Loucy (cell line): ENCODE results near the gene ARMC9.

ENCODE experiments used
- H2AFZ ChIP-seq: fragments of 200-600 bp; sonication (generic); 2 replicates; pipeline ENCODE4 v1.6.0; 2016; ENCODE audit warnings: antibody characterized with exemption, mild to moderate bottlenecking, low read length, moderate library complexity
- H3F3A ChIP-seq: fragments of 200-600 bp; 2 replicates; pipeline ENCODE4 v1.6.0; 2016; ENCODE audit warnings: antibody characterized with exemption, low read depth, mild to moderate bottlenecking
- H3K27me3 ChIP-seq: fragments of 200-600 bp; sonication (generic); 2 replicates; pipeline ENCODE4 v1.6.1; 2014; ENCODE audit warnings: low read length, mild to moderate bottlenecking; ENCODE audit not compliant: insufficient read depth, poor library complexity, severe bottlenecking
- H3K36me3 ChIP-seq: fragments of 200-600 bp; sonication (generic); 2 replicates; pipeline ENCODE4 v1.6.1; 2016; ENCODE audit warnings: low read length; ENCODE audit not compliant: insufficient read depth
- H3K4me1 ChIP-seq: fragments of 200-600 bp; sonication (generic); 2 replicates; pipeline ENCODE4 v1.5.1; 2014; ENCODE audit warnings: low read length, mild to moderate bottlenecking; ENCODE audit not compliant: insufficient read depth, poor library complexity, severe bottlenecking
- H3K4me2 ChIP-seq: fragments of 200-600 bp; sonication (generic); 2 replicates; pipeline ENCODE4 v1.6.0; 2014; ENCODE audit warnings: antibody characterized with exemption, low read length, low read depth, mild to moderate bottlenecking; ENCODE audit not compliant: poor library complexity, severe bottlenecking
- H3K4me3 ChIP-seq: fragments of 200-600 bp; sonication (generic); 2 replicates; pipeline ENCODE4 v1.5.1; 2014; ENCODE audit warnings: low read length, mild to moderate bottlenecking, mixed read lengths; ENCODE audit not compliant: poor library complexity, severe bottlenecking
- H3K79me2 ChIP-seq: fragments of 200-600 bp; sonication (generic); 2 replicates; pipeline ENCODE4 v1.6.1; 2014; ENCODE audit warnings: low read length; ENCODE audit not compliant: insufficient read depth
- H3K9ac ChIP-seq: fragments of 200-600 bp; sonication (generic); 2 replicates; pipeline ENCODE4 v1.6.0; 2014; ENCODE audit warnings: mild to moderate bottlenecking, low read depth, low read length, moderate library complexity; ENCODE audit not compliant: poor library complexity, severe bottlenecking
- H3K9me2 ChIP-seq: fragments of 200-600 bp; sonication (generic); replicated peaks from 2 replicates; pipeline ENCODE4 v1.6.1; 2016; ENCODE audit warnings: low read depth, low read length, mixed read lengths
- H3K9me3 ChIP-seq: fragments of 200-600 bp; sonication (generic); 2 replicates; pipeline ENCODE4 v1.6.1; 2014; ENCODE audit warnings: mild to moderate bottlenecking, antibody characterized with exemption, low read length, low read depth; ENCODE audit not compliant: insufficient read depth
- H4K20me1 ChIP-seq: fragments of 200-600 bp; sonication (generic); 2 replicates; pipeline ENCODE4 v1.6.0; 2014; ENCODE audit warnings: antibody characterized with exemption, low read length, mild to moderate bottlenecking; ENCODE audit not compliant: insufficient read depth, poor library complexity, severe bottlenecking
- CTCF ChIP-seq: fragments of 200-600 bp; sonication (generic); conservative IDR thresholded peaks from 2 replicates; pipeline ENCODE4 v1.5.1; 2014; ENCODE audit warnings: mild to moderate bottlenecking, antibody characterized with exemption, low read length
- EZH2phosphoT487 ChIP-seq: fragments of 200-600 bp; IDR thresholded peaks from 2 replicates; pipeline ENCODE4 v1.6.1; 2018; ENCODE audit warnings: antibody characterized with exemption, mild to moderate bottlenecking, moderate library complexity, borderline replicate concordance

ARMC9 gene

GRCh38 chr2:231284296-231284695, 85.9 kb downstream of the ARMC9 start:
- no peak overlapping the region for H2AFZ ChIP-seq
- H3K79me2 ChIP-seq, result no peaks in the 10 kb centered on the region
- no peaks in the 10 kb centered on the region for H3K9me3 ChIP-seq
- TF ChIP-seq CTCF (no peak), EZH2phosphoT487 (no peak)
- H3K4me3 ChIP-seq, result no peak overlapping the region
- no peaks in the 10 kb centered on the region for H3K4me1 ChIP-seq
- no peaks in the 10 kb centered on the region for H3K9me2 ChIP-seq
- no peak overlapping the region for H3K4me2 ChIP-seq
- no peak overlapping the region for H3K9ac ChIP-seq
- H3F3A ChIP-seq, result no peaks in the 10 kb centered on the region
- no peaks in the 10 kb centered on the region for H4K20me1 ChIP-seq
- H3K27me3 ChIP-seq, result no peaks in the 10 kb centered on the region
- no peaks in the 10 kb centered on the region for H3K36me3 ChIP-seq

- no peaks in the 10 kb centered on the region for H4K20me1 ChIP-seq
- no peak overlapping the region for H2AFZ ChIP-seq
- H3K79me2 ChIP-seq, result no peaks in the 10 kb centered on the region
- H3K36me3 ChIP-seq, result no peaks in the 10 kb centered on the region
- no peaks in the 10 kb centered on the region for H3K4me1 ChIP-seq
- H3K9me3 ChIP-seq, result no peaks in the 10 kb centered on the region
- no peak overlapping the region for H3K4me3 ChIP-seq
- no peak for TF ChIP-seq EZH2phosphoT487
- TF ChIP-seq CTCF, result no peak
- H3F3A ChIP-seq, result no peaks in the 10 kb centered on the region
- no peaks in the 10 kb centered on the region for H3K27me3 ChIP-seq
- no peaks in the 10 kb centered on the region for H3K9me2 ChIP-seq
- H3K9ac ChIP-seq, result no peak overlapping the region
- H3K4me2 ChIP-seq, result no peak overlapping the region
These were observed 88.5 kb downstream of the ARMC9 start for GRCh38 chr2:231286964-231287363.

GRCh38 chr2:231287696-231288095, 89.3 kb downstream of the ARMC9 start:
- no peaks in the 10 kb centered on the region for H4K20me1 ChIP-seq
- H3K4me2 ChIP-seq, result no peak overlapping the region
- no peaks in the 10 kb centered on the region for H3K79me2 ChIP-seq
- H3K4me3 ChIP-seq, result no peak overlapping the region
- no peaks in the 10 kb centered on the region for H3K27me3 ChIP-seq
- H3K36me3 ChIP-seq, result no peaks in the 10 kb centered on the region
- no peaks in the 10 kb centered on the region for H3K9me2 ChIP-seq
- H2AFZ ChIP-seq, result no peak overlapping the region
- no peaks in the 10 kb centered on the region for H3K9me3 ChIP-seq
- H3K4me1 ChIP-seq, result no peaks in the 10 kb centered on the region
- no peak overlapping the region for H3K9ac ChIP-seq
- TF ChIP-seq CTCF (no peak), EZH2phosphoT487 (no peak)
- no peaks in the 10 kb centered on the region for H3F3A ChIP-seq
